ENCODE measurements around the gene XXYLT1.

DNA sequence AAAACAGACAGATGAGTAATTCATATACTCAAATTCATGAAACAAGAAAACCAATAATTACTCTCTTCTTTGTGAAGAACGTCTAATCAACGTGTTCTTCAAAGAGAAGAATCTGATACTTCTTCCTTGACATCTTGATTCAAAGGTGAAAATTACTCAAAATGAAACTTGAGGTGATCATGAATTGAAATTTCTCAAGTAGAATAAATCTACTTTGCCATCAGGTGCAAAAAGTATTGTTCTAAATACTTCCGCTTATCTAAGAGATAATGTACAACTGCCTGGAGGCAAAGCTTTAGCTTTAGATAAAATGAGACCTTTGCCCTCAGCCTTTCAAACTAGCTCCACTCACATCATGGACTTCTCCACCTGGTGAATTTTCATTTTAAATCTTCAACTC, 13.9 kb upstream of the XXYLT1 start:
- TF ChIP-seq POLR2A (IDR thresholded peaks at IDR 0.05): no peak
- TF ChIP-seq, protein P1, sequence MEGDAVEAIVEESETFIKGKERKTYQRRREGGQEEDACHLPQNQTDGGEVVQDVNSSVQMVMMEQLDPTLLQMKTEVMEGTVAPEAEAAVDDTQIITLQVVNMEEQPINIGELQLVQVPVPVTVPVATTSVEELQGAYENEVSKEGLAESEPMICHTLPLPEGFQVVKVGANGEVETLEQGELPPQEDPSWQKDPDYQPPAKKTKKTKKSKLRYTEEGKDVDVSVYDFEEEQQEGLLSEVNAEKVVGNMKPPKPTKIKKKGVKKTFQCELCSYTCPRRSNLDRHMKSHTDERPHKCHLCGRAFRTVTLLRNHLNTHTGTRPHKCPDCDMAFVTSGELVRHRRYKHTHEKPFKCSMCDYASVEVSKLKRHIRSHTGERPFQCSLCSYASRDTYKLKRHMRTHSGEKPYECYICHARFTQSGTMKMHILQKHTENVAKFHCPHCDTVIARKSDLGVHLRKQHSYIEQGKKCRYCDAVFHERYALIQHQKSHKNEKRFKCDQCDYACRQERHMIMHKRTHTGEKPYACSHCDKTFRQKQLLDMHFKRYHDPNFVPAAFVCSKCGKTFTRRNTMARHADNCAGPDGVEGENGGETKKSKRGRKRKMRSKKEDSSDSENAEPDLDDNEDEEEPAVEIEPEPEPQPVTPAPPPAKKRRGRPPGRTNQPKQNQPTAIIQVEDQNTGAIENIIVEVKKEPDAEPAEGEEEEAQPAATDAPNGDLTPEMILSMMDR (IDR thresholded peaks at IDR 0.05): no peak

Measured in adrenal gland (tissue), 5 donors.